HCT116 (cell line): ENCODE results near the gene UTF1. TPM values are rescaled to one million over a fixed set of nuclear protein-coding genes. Genes with fewer than 3 reads are reported as not detected.

Experiments used
- ATAC-seq: fragments of 200-7000 bp; cut with Tn5 transposase; 2 replicates; pipeline ENCODE4 v1.9.1; 2020; ENCODE audit warnings: mild to moderate bottlenecking, moderate library complexity
- BruUV-seq: library from RNA; stranded (reverse); fragments of 400-500 nt; replicated peaks from 2 replicates; lab custom pipeline; 2021; lab: Mats Ljungman, UMichigan
- CTCF ChIA-PET: fragments of 300-600 bp; sonication (Branson Sonifier 250); formaldehyde crosslinking; loops from one replicate; lab custom pipeline; 2021; ENCODE audit warnings: antibody characterized with exemption; lab: Charles Lee
- POLR2A ChIA-PET: fragments of 300-600, 350-600 bp; sonication (Branson Sonifier 250); formaldehyde crosslinking; loops from one replicate; lab custom pipeline; 2021; ENCODE audit warnings: antibody characterized with exemption; lab: Charles Lee
- RAD21 ChIA-PET, 2 experiments: fragments of 300-600 bp; sonication (Branson Sonifier 250); formaldehyde crosslinking; loops; one replicate each; lab custom pipeline; 2023; ENCODE audit warnings: low total read pairs in 2 of 2; ENCODE audit not compliant: uncharacterized antibody in 2 of 2, unreplicated experiment in 2 of 2, low non-redundant PET in 1 of 2; lab: Charles Lee
- DNase-seq: peaks from one replicate; pipeline ENCODE4 v3.0.0-alpha.2; 2010; ENCODE audit warnings: low read depth, low spot score
- H2AFZ ChIP-seq: fragments of 200-600 bp; shearing (Covaris generic), sonication (generic); 2 replicates; pipeline ENCODE4 v1.6.1; 2017; ENCODE audit warnings: low read depth, mixed run types, mixed read lengths, antibody characterized with exemption, low read length; ENCODE audit not compliant: poor library complexity, severe bottlenecking
- H3K27ac ChIP-seq: 2 replicates; pipeline ENCODE4 v1.5.1; 2012; ENCODE audit warnings: low read depth, low read length
- H3K27me3 ChIP-seq: fragments of 200-600 bp; sonication (generic); 2 replicates; pipeline ENCODE4 v1.6.1; 2016; ENCODE audit warnings: mixed run types, low read length, mixed read lengths; ENCODE audit not compliant: insufficient read depth
- H3K36me3 ChIP-seq, 2 experiments: fragments of 200-500 bp in 1 of 2; fragments of 200-600 bp in 1 of 2; sonication (Bioruptor generic) in 1 of 2; sonication (generic) in 1 of 2; 2 replicates each; pipeline versions ENCODE4 v1.5.1 to v1.6.1; 2014 to 2016; ENCODE audit warnings: low read length in 2 of 2, inconsistent platforms in 1 of 2, mixed read lengths in 1 of 2, mixed run types in 1 of 2; ENCODE audit not compliant: insufficient read depth in 2 of 2, control insufficient read depth in 1 of 2
- H3K4me1 ChIP-seq, 2 experiments: fragments of 200-600 bp in 1 of 2; sonication (generic) in 1 of 2; 2 replicates each; pipeline versions ENCODE4 v1.5.1 to v1.6.1; 2012 to 2017; ENCODE audit warnings: low read length in 2 of 2, inconsistent platforms in 1 of 2, mild to moderate bottlenecking in 1 of 2, mixed read lengths in 1 of 2, mixed run types in 1 of 2, moderate library complexity in 1 of 2; ENCODE audit not compliant: insufficient read depth in 2 of 2, control insufficient read depth in 1 of 2
- H3K4me2 ChIP-seq: fragments of 200-600 bp; sonication (generic); 2 replicates; pipeline ENCODE4 v1.6.1; 2017; ENCODE audit warnings: mixed run types, low read length, mixed read lengths
- H3K4me3 ChIP-seq, 2 experiments: fragments of 200-600 bp in 1 of 2; sonication (generic) in 1 of 2; replicated peaks in 1 of 2; 2 replicates each; pipeline ENCODE4 v1.5.1; 2011 to 2016; ENCODE audit warnings: low read length in 2 of 2, control low read depth in 1 of 2, low read depth in 1 of 2, mild to moderate bottlenecking in 1 of 2, mixed read lengths in 1 of 2, mixed run types in 1 of 2
- H3K79me2 ChIP-seq: fragments of 200-600 bp; sonication (generic); 2 replicates; pipeline ENCODE4 v1.6.1; 2017; ENCODE audit warnings: mild to moderate bottlenecking, mixed run types, low read length, moderate library complexity, mixed read lengths; ENCODE audit not compliant: insufficient read depth
- H3K9ac ChIP-seq: fragments of 200-600 bp; sonication (generic); 2 replicates; pipeline ENCODE4 v1.6.1; 2016; ENCODE audit warnings: low read length, mixed read lengths
- H3K9me2 ChIP-seq: fragments of 200-600 bp; sonication (generic), shearing (Covaris generic); 2 replicates; pipeline ENCODE4 v1.6.1; 2017; ENCODE audit warnings: mixed run types, mild to moderate bottlenecking, moderate library complexity; ENCODE audit not compliant: insufficient read depth
- H3K9me3 ChIP-seq, 2 experiments: fragments of 200-500 bp in 1 of 2; fragments of 200-600 bp in 1 of 2; sonication (Bioruptor generic) in 1 of 2; sonication (generic) in 1 of 2; 2 replicates each; pipeline ENCODE4 v1.6.1; 2014 to 2017; ENCODE audit warnings: low read length in 2 of 2, mixed read lengths in 2 of 2, inconsistent platforms in 1 of 2, low read depth in 1 of 2, mild to moderate bottlenecking in 1 of 2, mixed run types in 1 of 2, moderate library complexity in 1 of 2; ENCODE audit not compliant: control insufficient read depth in 1 of 2, insufficient read depth in 1 of 2
- H4K20me1 ChIP-seq: fragments of 200-600 bp; sonication (generic), shearing (Covaris generic); 2 replicates; pipeline ENCODE4 v1.6.1; 2017; ENCODE audit warnings: mixed run types, mild to moderate bottlenecking, moderate library complexity; ENCODE audit not compliant: insufficient read depth
- ATF3 ChIP-seq: IDR thresholded peaks from 2 replicates; pipeline ENCODE4 v1.6.1; 2012
- CBX3 ChIP-seq: IDR thresholded peaks from 2 replicates; pipeline ENCODE4 v1.6.1; 2012; ENCODE audit warnings: low read depth
- CEBPB ChIP-seq: IDR thresholded peaks from 2 replicates; pipeline ENCODE4 v1.6.1; 2012; ENCODE audit warnings: low read depth
- EGR1 ChIP-seq: IDR thresholded peaks from 2 replicates; pipeline ENCODE4 v1.6.1; 2012; ENCODE audit warnings: low read depth
- ELF1 ChIP-seq: IDR thresholded peaks from 2 replicates; pipeline ENCODE4 v1.6.1; 2012; ENCODE audit warnings: low read depth, borderline replicate concordance
- EZH2 ChIP-seq: fragments of 200-600 bp; sonication (generic); IDR thresholded peaks from 2 replicates; pipeline ENCODE4 v1.6.1; 2017; ENCODE audit warnings: antibody characterized with exemption, mixed run types
- EZH2phosphoT487 ChIP-seq: fragments of 200-600 bp; IDR thresholded peaks from 2 replicates; pipeline ENCODE4 v1.6.1; 2018; ENCODE audit warnings: antibody characterized with exemption, borderline replicate concordance
- JUND ChIP-seq: IDR thresholded peaks from 2 replicates; pipeline ENCODE4 v1.6.1; 2012
- MAX ChIP-seq: IDR thresholded peaks from 2 replicates; pipeline ENCODE4 v1.6.1; 2012
- POLR2A ChIP-seq: IDR thresholded peaks from 2 replicates; pipeline ENCODE4 v1.7.0; 2011; ENCODE audit warnings: borderline replicate concordance; ENCODE audit not compliant: insufficient read depth, insufficient read length; ENCODE audit errors: extremely low read depth
- POLR2AphosphoS5 ChIP-seq: IDR thresholded peaks from 2 replicates; pipeline ENCODE4 v1.6.1; 2011; ENCODE audit warnings: mild to moderate bottlenecking, low read depth, low read length, moderate library complexity
- RAD21 ChIP-seq: IDR thresholded peaks from 2 replicates; pipeline ENCODE4 v1.6.1; 2012; ENCODE audit warnings: low read depth, mild to moderate bottlenecking
- REST ChIP-seq: IDR thresholded peaks from 2 replicates; pipeline ENCODE4 v1.6.1; 2012; ENCODE audit warnings: low read depth
- SIN3A ChIP-seq: IDR thresholded peaks from 2 replicates; pipeline ENCODE4 v1.6.1; 2012; ENCODE audit warnings: low read depth
- SP1 ChIP-seq: IDR thresholded peaks from 2 replicates; pipeline ENCODE4 v1.6.1; 2012; ENCODE audit warnings: low read depth
- SRF ChIP-seq: IDR thresholded peaks from 2 replicates; pipeline ENCODE4 v1.6.1; 2012; ENCODE audit warnings: low read depth
- TCF7L2 ChIP-seq: IDR thresholded peaks from 2 replicates; pipeline ENCODE4 v1.7.0; 2011; ENCODE audit warnings: borderline replicate concordance, inconsistent platforms; ENCODE audit not compliant: insufficient read depth, insufficient read length; ENCODE audit errors: extremely low read depth
- YY1 ChIP-seq: IDR thresholded peaks from 2 replicates; pipeline ENCODE4 v1.6.1; 2011; ENCODE audit warnings: low read length, low read depth, moderate library complexity, mild to moderate bottlenecking; ENCODE audit not compliant: insufficient replicate concordance; ENCODE audit errors: extremely low read depth
- ZFX ChIP-seq: fragments of 450-650 bp; IDR thresholded peaks from 2 replicates; pipeline ENCODE4 v1.6.1; 2017
- ZNF274 ChIP-seq: fragments of 200-500 bp; sonication (Bioruptor generic); IDR thresholded peaks from 2 replicates; pipeline ENCODE4 v1.6.1; 2014; ENCODE audit warnings: mild to moderate bottlenecking, low read depth, low read length, inconsistent platforms
- intact Hi-C: fragments of 100-400 bp; cut with micrococcal nuclease; formaldehyde crosslinking; loops from 2 replicates; pipeline ENCODE4 v1.10.0; 2022
- total RNA-seq: library from RNA; stranded (reverse); gene quantifications from one replicate; pipeline ENCODE4 v1.2.1, GENCODE V29; 2021; ENCODE audit not compliant: unreplicated experiment

The UTF1 gene
- total RNA-seq, 1 experiment from 2014 or later, result not detected

GRCh38 chr10:133194151-133194550 lies 35.9 kb upstream of the UTF1 start:
- no peak overlapping the region for H3K9ac ChIP-seq
- BruUV-seq, result no TSS peak

GRCh38 chr10:133195096-133195495 lies 34.9 kb upstream of the UTF1 start:
- Histone ChIP-seq H3K27me3 (no peaks in the 10 kb centered on the region), H3K9ac (no peak overlapping the region), H3K9me3 (no peaks in the 10 kb centered on the region), H3K36me3 (no peaks in the 10 kb centered on the region), H3K79me2 (no peaks in the 10 kb centered on the region), H2AFZ (no peak overlapping the region), H3K4me1 (no peaks in the 10 kb centered on the region), H4K20me1 (no peaks in the 10 kb centered on the region), H3K4me3 (no peak overlapping the region), H3K27ac (no peak overlapping the region), H3K4me2 (no peak overlapping the region), H3K9me2 (no peaks in the 10 kb centered on the region)
- TF ChIP-seq JUND (no peak), YY1 (no peak), ATF3 (no peak), SRF (no peak), ELF1 (no peak), TCF7L2 (no peak), POLR2A (no peak), ZNF274 (no peak), SP1 (no peak), SIN3A (no peak), POLR2AphosphoS5 (no peak), CEBPB (no peak), EZH2 (no peak), MAX (no peak), REST (no peak), ZFX (no peak), RAD21 (no peak)
- ChIA-PET CTCF (no interaction called here), RAD21 (no interaction called here), POLR2A (no interaction called here)
- ATAC-seq (no peak), DNase-seq (no peak)
- intact Hi-C loops, result no loop called here
- BruUV-seq, result no TSS peak

More at GRCh38 chr10:133194151-133194550, 35.9 kb upstream of the UTF1 start:
- no peak overlapping the region for H3K27ac ChIP-seq
- CTCF ChIA-PET, result no interaction called here
- H3K27me3 ChIP-seq, result no peaks in the 10 kb centered on the region
- H2AFZ ChIP-seq, result no peak overlapping the region
- no peaks in the 10 kb centered on the region for H3K4me1 ChIP-seq
- no peak overlapping the region for H3K4me2 ChIP-seq
- H3K4me3 ChIP-seq, result no peak overlapping the region
- H3K36me3 ChIP-seq, result no peaks in the 10 kb centered on the region
- ATAC-seq (no peak), DNase-seq (no peak)
- H3K9me2 ChIP-seq, result no peaks in the 10 kb centered on the region
- RAD21 ChIA-PET, result no interaction called here
- intact Hi-C loops, result no loop called here
- POLR2A ChIA-PET, result no interaction called here
- H3K9me3 ChIP-seq, result no peaks in the 10 kb centered on the region
- H4K20me1 ChIP-seq, result no peaks in the 10 kb centered on the region
- TF ChIP-seq EZH2phosphoT487 (no peak), ELF1 (no peak), EGR1 (no peak), YY1 (no peak), CEBPB (no peak), SP1 (no peak), TCF7L2 (no peak), CBX3 (no peak), ZFX (no peak)
- TF ChIP-seq, all 23 proteins: peak for 0
- no peaks in the 10 kb centered on the region for H3K79me2 ChIP-seq
